NCI-H2107 treated with DMSO at 0.1 percent for 48 hours (cell line): Measurements from ENCODE around the gene ATP5MG.

Experiments
- DNase-seq: peaks from one replicate; lab custom pipeline; 2025; ENCODE audit not compliant: unreplicated experiment; lab: John Stamatoyannopoulos, UW

ATP5MG gene

GRCh38 chr11:118441770-118442275 is 40.4 kb downstream of the ATP5MG start:
- DNase-seq, result no peak

- no peak for DNase-seq
Observed at GRCh38 chr11:118442301-118442700, 40.9 kb downstream of the ATP5MG start.

GRCh38 chr11:118442908-118443589 is 41.6 kb downstream of the ATP5MG start:
- DNase-seq, result no peak

- no peak for DNase-seq
Observed at GRCh38 chr11:118443590-118444218, 42.3 kb downstream of the ATP5MG start.

- no peak for DNase-seq
Observed at GRCh38 chr11:118447423-118447822, 46.0 kb downstream of the ATP5MG start.

- no peak for DNase-seq
Observed at GRCh38 chr11:118448294-118448693, 46.9 kb downstream of the ATP5MG start.

- no peak for DNase-seq
Observed at GRCh38 chr11:118449316-118449918, 48.0 kb downstream of the ATP5MG start.

GRCh38 chr11:118450451-118450850 is 49.0 kb downstream of the ATP5MG start:
- DNase-seq, result no peak
